HuH-7 (cell line): ENCODE data around the gene NEK1.
"Not testable (repeated sequence)": the region's sequence is repeated elsewhere in the genome, so short reads cannot be mapped to it uniquely, and the experiment has no call there.

Experiments used
- DNase-seq: peaks from one replicate; pipeline ENCODE4 v3.0.0; 2011; ENCODE audit warnings: low spot score

The NEK1 gene

DNA sequence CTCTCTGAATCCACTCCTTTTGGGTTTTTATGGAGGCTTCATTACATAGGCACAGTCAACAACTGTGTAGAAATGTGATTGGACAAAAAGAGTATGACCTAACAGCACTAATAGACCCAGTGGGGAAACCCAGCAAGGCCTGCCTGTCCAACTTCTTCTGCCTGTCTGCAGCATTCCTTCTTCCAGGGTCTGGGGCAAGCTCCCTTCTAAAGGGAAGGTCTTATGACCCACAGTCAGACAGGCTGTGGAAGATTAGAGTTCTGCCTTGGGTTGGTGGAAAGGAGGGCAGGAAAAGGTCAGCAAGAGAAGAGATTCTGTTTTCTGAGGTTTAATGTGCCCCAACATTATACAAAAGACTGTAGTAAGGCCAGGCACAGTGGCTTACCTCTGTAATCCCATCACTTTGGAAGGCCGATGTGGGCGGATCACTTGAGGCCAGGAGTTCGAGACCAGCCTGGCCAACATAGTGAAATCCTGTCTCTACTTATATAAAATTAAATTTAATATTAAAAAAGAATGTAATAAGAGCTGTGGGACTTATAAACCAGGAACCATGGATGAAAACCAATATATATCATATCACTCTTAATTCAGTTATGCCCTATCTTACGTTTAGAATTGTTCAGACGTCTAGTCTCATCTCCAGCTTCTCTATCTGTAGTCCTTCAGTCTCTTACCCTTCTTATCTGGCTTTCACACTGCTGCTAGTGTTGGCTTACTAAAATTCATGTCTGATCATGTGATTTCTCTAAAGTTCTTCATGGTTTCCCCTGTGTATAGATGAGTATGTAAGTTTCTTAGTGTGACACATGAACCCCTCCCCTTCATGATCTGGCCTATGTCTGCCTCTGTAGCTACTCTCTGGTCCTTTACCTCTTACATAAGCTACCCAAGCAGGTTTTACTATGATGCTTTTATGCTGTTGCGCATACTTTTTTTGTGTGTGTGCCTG, 14.2 kb upstream of the NEK1 start:
- DNase-seq, result no peak

DNA sequence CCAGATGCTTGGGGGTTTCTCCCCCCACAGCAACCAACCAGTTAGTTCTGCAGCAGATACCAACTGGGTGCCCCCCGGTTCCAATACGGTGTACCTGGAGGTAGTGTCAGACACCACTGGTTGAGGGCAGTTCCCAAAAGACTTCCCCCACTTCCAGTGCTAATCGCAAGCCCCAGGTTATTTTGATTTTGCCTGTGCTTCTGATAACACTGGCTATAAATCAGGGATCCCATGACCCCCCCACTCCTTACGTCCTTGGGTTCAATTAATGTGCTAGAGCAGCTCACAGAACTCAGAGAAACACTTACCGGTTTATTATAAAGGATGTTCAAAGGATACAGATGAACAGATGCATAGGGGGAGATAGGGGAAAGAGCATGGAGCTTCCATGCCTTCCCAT, 13.5 kb upstream of the NEK1 start:
- DNase-seq, result no peak

DNA sequence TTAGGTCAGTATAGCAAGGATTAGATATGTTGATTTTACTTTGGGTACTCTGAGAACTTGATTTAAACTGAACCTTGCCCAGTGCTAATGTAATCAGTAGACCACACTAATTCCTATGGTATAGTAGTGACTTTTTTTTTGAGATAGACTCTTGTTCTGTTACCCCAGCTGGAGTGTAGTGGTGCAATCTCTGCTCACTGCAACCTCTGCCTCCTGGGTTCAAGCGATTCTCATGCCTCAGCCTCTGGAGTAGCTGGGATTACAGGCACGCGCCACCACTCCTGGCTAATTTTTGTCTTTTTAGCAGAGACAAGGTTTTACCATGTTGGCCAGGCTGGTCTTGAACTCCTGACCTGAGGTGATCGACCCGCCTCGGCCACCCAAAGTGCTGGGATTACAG, 11.6 kb upstream of the NEK1 start:
- DNase-seq, result not testable (repeated sequence)

DNA sequence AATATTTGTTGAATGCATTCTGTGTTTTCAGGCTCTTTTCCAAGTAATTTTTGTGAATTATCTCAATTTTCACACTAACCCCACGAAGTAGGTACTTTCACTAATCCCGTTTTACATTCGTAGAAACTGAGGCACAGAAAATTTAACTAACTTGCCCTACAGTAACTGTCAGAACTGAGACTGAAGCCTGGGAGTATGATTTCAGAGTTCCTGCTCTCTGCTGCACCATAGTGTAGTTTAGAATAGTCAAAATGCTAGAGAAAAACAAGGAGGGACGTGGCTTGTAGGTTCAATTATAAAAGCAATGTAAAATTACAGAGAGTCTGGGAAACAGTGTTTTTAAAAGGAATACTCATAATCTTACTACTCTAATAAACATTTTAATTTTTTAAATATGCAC, 10.2 kb upstream of the NEK1 start:
- no peak for DNase-seq

DNA sequence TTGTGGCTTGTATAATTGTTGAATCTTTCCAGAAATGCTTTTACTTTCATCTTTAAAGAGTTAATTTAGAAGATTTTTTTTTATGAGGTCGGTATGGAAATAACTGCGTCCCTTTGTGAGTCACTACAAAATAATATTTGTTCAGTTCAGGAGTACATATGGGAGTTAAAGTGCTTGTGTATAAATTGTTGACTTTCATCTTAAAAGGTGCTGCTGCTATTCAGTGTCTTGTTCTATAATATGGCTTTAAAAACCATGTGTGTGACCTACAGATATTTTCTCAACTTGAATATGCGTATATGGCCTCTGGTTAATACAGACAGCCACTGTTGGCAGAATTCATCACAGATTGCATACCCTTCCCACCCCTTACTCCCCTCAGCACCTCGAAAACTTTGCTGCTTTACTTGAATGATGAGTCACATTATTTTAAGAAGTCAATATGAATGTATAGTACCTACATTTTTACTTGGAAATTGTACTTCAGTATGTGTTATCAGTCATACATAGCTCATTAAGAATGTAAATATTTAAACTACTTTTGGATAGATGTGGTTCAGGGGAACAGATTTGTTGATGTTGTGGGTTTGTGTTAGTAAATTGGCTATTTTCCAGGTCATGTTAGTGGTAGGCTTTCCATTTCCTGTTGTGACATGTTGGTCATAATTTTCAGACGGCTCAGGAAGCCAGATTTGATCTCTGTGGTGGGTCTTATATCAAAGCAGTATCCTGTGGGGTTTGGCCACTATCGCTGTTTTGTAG, 9.5 kb upstream of the NEK1 start:
- peak; percentile 21 for DNase-seq

DNA sequence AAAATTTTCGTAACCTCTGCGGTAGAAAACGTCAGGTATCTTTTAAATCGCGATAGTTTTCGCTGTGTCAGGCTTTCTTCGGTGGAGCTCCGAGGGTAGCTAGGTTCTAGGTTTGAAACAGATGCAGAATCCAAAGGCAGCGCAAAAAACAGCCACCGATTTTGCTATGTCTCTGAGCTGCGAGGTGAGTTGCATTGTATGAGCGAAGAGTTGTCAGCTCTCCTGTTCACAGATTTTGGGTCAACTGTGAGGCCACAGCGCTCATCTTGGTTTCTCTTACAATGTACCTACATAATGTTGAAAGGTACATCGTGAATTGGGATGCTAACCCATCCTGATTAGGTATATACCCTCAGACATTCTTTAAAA, 8.5 kb upstream of the NEK1 start:
- DNase-seq, result no peak

DNA sequence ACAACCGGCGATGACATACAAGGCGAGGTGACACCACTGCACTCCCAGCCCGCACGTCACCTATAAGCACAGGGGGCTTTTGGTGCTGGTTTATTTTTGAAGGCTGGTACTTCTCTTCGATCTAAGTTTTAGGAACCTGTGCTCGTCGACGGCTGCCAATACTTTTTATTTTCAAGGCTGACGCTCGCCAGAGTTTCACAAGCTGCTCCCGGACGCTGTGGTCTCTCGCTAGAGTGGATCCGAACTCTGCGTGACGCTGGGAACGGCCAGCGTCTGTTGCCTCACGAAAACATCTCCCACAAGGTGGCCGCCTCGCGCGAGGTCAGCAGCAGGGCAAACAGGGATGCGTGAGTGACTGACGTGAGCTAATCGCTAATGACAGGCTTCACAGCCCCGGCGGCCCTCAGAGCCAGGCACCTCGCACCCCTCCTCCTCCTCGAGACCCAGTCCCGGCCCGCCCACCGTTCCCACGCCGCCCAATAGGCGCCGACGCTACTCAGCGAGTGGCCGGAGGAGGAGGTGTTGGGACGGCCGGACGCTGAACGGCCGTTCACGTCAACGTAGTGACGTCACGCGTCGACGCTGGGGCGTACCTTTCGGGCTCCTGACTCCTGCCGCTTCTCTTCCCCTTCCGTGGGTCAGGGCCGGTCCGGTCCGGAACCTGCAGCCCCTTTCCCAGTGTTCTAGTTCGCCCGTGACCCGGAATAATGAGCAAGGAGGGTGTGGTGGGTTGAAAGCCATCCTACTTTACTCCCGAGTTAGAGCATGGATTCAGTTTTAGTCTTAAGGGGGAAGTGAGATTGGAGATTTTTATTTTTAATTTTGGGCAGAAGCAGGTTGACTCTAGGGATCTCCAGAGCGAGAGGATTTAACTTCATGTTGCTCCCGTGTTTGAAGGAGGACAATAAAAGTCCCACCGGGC, 7.8 kb upstream of the NEK1 start, which contains the start of gene CLCN3:
CLCN3 (plus strand) TSS at position 621 of the 922 bp plus-strand sequence. CDS start 15,351 bp downstream, outside the sequence.
- DNase-seq, result peak; percentile 88

DNA sequence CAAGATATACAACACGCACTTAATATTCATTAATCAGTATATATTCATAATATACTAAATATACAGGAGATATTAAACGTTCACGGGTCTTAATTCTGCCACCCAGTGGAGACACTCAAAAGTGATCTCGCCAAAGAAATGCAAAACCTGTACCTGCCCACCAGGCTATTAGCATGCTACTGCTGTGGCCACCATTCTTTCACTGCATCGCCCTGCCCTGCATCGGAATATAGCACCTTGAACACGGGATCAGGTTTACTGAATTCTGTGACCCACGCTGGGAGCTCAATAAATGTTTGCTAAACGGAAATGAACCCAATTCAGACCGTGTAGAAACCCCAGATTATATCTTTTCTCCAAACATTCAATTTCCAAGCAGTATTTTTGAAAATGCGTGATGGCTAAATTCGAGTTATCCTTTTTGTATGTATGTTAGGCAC, 7.2 kb upstream of the NEK1 start:
- DNase-seq, result peak; percentile 56

DNA sequence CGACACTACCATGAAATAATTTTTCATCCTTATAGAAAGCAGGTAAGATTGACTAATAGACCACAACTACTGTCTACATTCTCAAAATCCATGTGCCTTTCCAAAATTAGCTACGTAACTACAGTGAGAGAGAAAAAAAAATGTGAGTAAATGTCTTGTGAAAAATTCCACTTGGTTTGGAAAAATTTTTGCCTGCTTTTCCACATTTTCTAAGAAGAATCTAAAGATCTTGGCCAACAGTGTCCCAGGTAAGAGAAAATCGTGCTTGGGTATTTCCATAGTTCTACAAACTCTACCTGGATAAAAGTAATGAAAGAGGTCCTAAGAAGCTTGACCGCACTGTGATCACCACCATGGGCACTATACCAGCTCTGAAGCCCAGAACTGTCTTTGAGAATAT, 6.6 kb upstream of the NEK1 start:
- no peak for DNase-seq

DNA sequence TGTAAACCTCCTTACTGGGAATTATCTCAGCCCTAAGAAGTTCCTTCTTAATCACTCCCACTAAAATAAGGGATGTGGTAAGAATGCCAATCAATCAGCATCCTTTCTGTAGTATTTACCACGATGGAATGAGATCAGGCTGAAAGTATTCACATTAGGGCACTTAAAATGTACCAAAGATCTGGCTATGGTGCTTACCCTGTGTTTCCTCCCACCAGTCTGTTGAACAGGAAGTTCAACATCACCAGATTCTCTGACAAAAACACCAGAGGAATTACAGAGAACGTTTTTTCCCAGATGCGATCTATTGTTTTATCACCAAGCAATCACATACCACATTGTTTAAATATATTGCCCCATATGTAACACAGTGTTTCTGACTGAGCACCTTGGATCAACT, 5.9 kb upstream of the NEK1 start:
- no peak for DNase-seq

DNA sequence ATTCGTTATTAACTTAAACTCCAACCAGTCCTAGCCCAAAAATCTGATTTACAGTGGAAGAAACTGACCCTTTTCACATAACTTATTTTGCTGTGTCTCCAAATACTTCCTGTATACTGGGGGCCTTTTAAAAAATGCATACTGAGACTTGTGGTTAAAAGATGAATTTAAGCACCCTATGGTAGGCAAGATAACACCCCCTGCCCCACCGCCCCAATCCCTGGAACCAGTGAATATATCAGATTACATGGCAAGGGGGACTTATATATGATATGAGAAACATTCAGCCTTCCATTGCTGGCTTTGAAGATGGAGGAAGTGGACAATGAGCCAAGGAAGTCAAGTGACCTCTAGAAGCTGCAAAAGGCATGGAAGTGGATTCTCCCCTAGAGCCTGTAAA, 4.9 kb upstream of the NEK1 start:
- no peak for DNase-seq

DNA sequence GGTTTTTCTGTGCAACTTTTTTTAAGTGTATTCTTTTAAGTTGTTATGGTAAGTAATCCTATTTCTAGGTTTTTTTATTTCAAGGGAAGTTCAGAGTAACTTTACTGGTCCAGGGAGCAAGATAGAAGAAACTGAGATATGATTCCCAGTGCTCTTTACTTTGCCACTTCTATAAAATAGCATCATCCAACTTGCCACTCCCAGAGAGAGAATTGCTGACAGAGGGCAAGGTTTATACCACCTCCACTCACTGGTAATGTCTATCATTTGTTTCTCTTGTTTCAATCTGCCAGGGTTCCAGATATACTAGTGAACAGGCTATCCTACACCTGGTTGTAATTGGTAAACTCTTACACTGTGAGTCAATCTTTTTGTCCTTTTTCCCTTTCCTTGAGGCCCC, 4.5 kb upstream of the NEK1 start:
- no peak for DNase-seq

DNA sequence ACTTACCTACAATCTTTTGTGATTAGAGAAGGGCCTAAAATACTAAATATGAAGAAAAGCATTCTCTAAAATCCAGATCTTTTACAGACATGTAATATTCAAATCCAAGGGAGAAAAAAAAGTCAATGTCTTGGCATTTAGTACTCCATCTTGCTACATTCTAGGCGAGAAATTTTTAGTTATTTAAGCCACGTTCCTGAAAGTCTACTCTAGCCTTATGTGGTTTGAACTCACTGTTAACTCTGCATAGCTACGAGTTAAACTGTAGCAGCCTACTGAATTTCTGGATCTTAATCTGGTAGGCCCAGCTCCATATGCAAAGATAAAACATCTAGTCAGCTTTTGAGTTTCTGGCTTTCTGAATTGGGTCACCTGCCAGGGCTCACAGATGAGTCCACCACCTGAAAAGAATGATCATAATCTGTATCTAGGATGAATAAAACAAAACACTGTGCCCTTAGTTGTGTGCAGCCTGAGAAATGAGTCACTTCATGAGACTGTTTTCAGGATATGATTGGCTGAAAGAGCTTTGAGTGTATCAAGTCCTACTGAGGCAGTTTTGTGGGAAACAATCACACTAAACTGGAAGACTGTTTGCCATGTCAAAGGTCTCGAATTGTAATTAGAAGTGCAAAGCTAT, 3.2 kb upstream of the NEK1 start:
- no peak for DNase-seq

DNA sequence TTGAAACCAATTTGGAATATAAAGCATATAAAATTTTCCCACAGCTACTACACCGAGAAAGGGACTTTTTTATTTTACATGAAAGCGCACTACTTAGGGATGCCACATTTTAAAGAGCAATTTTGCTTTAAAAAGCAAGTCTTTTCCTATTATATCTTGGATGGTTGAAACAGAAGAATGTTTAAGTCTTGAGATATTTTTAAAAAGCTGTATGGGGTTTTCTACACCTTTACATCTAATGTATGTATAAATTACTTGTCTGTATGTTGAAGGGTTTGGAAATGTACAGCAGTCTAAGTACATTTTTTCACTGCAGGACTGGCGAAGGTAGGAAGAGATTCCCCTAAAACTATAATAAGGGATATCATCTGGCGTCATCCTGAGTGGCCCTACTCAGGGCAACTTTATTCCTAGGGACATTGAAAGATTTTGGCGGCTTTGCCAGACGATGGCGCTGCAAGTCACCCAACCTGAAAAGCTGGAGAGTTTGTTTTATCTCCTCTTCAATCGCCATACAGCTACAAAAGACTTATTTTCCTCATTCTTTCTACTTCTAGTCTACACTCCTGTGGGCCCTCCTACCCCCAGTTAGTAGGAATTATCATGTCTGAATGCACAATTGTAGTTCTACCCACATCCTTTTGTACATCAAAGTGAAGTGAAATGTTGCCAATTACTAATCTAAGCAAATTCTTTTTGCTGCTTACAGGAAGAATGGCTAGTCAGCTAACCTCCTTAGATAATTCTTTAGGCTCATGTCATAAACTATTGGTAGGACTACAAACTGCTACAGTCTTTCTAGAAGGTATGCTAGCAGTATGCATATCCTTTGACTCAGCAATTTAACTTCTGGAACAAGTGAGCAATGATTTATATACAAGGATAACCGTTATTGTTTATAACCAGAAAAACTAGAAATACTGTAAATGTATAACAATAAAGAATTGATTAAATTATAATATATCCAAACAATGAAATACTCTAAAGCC, 782 bp upstream of the NEK1 start:
- peak; percentile 71 for DNase-seq

DNA sequence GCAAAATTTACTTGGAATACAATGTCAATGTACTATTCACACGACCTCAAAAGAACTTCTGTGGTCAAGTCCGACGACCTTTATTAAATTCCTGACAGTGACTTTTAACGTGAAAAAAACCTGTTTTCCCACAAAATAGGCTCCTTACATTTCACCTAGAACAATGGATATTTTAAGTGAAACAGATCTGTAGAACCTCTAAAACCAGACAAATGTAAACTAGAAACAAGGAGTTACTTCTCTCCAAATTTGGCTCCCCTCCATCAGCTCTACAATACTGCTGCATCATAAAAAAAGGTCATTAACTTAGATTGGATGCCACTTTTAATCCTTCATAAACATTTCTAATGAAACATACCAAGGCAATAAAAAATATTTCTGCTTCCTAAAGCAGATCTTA, 1.2 kb downstream of the NEK1 start:
- no peak for DNase-seq

DNA sequence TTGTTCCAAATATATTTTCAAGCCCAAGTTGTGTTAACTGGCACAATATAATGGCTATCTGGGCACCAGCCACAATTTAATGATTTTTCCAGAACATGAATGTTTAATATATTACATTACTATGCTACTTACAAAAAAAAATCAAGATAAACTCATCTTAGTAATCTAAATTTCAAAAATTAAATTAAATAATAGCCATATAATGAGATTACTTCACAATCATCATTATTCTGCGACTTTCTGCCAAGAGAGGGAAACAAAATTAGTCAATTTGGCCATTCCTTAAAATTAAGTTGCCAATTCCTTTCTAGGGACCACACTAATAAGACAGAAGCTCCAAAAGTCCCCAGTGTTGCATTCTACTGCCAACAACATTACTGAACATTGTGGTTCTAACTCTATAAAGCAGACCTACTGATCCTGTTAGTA, 7.5 kb downstream of the NEK1 start:
- DNase-seq, result no peak

DNA sequence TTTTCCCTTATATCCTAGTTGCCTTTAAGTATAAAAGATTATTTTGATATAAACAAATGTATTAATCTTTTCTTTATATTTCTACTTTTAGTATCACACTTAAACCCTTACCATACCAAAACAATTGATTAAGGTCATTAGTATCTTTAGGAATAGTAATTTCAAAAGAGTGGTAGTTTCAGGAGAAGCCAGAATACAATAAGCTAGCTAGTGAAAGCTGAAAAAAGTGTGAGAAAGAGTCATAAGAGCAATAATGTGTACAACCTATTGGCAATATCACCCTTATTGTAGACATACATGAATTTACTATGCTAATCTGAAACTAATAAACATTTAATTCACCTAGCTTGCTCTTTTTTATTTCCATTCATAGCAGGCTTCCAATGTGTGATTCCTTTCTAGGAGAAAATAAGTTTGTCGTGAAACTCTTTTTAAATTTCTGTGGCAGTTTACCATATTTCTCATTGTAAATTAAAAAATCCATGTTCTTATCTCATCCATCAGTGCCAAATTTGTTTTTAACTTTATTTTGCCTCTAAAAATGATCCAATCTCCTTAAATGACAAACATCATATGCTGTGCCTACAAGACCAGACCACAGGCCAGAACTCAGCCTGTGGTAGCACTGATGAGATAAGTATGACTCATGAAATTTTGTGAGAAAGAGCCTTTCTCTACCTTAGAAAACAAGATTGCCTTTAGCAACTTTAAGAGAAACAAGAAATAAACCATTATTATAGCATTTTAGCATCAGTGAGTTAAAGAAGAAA, 8.1 kb downstream of the NEK1 start:
- DNase-seq, result no peak

DNA sequence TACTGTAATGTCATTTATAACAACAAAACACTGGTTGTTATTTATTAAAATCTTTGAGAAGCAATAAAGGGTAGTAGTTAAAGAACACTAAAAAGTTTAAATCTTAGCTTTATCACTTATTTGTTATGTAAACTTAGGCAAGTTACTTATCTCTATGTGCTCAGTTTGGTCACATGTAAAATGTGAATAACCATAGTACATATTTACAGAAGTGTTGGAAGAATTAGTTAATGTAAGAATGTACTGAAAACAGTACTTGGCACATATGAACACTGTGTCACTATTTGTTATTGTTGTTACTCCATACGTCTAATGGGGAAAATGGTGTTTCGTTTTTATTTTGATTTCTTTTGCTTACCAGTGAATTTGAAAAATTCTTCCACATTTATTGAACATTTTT, 9.1 kb downstream of the NEK1 start:
- no peak for DNase-seq

DNA sequence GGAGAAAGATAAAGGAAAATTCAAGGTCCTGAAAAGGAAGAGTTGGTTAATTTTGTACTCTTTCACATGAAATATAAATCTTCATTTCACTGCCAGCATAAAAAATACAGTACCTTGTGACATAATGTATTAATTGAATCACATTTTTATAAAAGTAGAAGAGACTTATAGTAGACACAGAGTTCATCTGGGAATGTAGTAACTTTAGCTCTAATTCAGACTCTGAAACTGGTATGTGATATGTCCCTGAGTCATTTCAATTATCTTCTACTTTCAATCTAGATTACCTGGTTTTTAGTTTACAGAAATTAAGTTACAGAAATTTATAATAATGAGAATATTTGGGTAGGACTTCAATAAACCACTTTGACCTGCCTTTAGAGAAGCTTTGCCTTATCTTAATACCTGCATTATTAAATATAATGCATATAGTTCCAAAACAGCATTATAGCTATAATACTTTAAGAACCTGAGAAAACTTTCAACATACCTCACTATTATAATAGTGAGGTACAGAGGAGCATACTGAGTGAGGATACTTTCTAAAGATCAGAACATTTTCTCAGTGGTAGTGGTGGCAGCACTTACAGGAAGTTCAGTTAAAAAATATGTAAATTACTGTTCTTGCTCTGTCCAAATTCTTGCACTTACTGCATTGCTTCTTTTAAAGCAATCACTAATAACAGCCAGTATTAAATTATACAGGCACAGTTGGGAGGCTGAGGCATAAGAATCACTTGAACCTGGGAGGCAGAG, 11.2 kb downstream of the NEK1 start:
- DNase-seq, result no peak
